ENCODE data around the gene MST1. TPM values are rescaled to one million over a fixed set of nuclear protein-coding genes. Genes with fewer than 3 reads are reported as not detected.

Gene MST1
- total RNA-seq, 1 donor from 2014 or later: 2.7 TPM

DNA sequence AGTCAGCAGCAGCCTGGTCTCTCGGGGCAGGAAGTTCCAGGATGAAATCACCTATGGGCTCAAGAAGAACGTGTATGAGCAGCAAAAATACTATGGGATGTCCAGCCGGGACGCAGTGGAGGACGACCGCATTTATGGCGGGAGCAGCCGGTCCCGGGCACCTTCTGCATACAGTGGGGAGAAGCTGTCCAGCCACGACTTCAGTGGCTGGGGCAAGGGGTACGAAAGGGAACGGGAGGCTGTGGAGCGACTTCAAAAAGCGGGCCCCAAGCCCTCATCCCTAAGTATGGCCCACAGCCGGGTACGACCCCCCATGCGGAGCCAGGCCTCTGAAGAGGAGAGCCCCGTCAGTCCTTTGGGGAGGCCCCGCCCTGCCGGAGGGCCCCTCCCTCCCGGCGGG, 27.3 kb downstream of the MST1 start:
- Mint-ChIP-seq H3K36me3 (no peaks in the 10 kb centered on the region), H3K27ac (no peak overlapping the region), H3K27me3 (ENCODE audit: insufficient read depth, low read depth) (peaks cover 3% of the 10 kb centered on the region), H3K9me3 (no peaks in the 10 kb centered on the region), H3K4me1 (peaks cover 16% of the 10 kb centered on the region), H3K4me3 (no peak overlapping the region)
- Histone ChIP-seq H3K27me3 (no peaks in the 10 kb centered on the region), H3K27ac (no peak overlapping the region), H3K4me3 (no peak overlapping the region), H3K4me1 (peaks cover 4% of the 10 kb centered on the region), H3F3A (ENCODE audit: low read depth) (no peaks in the 10 kb centered on the region), H3K9ac (no peak overlapping the region), H3K36me3 (no peaks in the 10 kb centered on the region), H2AFZ (replicated peaks) (no peak overlapping the region), H3K79me2 (ENCODE audit: low read depth) (no peaks in the 10 kb centered on the region), H3K4me2 (no peak overlapping the region), H4K20me1 (ENCODE audit: low read depth) (no peaks in the 10 kb centered on the region), H3K9me3 (ENCODE audit: low read depth) (no peaks in the 10 kb centered on the region)
- TF ChIP-seq EZH2 (IDR thresholded peaks at IDR 0.05) (no peak), EZH2phosphoT487 (IDR thresholded peaks at IDR 0.05) (no peak)
- TF ChIP-seq, protein P1, sequence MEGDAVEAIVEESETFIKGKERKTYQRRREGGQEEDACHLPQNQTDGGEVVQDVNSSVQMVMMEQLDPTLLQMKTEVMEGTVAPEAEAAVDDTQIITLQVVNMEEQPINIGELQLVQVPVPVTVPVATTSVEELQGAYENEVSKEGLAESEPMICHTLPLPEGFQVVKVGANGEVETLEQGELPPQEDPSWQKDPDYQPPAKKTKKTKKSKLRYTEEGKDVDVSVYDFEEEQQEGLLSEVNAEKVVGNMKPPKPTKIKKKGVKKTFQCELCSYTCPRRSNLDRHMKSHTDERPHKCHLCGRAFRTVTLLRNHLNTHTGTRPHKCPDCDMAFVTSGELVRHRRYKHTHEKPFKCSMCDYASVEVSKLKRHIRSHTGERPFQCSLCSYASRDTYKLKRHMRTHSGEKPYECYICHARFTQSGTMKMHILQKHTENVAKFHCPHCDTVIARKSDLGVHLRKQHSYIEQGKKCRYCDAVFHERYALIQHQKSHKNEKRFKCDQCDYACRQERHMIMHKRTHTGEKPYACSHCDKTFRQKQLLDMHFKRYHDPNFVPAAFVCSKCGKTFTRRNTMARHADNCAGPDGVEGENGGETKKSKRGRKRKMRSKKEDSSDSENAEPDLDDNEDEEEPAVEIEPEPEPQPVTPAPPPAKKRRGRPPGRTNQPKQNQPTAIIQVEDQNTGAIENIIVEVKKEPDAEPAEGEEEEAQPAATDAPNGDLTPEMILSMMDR (IDR thresholded peaks at IDR 0.05): no peak
- no peak for DNase-seq (ENCODE audit: low spot score)

DNA sequence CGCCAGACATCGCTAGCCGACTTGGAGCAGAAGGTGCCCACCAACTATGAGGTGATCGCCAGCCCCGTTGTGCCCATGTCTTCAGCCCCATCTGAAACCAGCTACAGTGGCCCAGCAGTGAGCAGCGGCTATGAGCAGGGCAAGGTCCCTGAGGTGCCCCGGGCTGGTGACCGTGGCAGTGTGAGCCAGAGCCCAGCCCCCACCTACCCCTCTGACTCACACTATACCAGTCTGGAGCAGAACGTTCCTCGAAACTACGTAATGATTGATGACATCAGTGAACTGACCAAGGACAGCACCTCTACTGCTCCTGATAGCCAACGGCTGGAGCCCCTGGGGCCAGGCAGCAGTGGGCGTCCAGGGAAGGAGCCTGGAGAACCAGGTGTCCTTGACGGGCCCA, 28.0 kb downstream of the MST1 start:
- H3F3A ChIP-seq (ENCODE audit: low read depth): no peaks in the 10 kb centered on the region
- H3K79me2 ChIP-seq (ENCODE audit: low read depth): no peaks in the 10 kb centered on the region
- H3K4me2 ChIP-seq: no peak overlapping the region
- H3K4me1 ChIP-seq: peaks cover 4% of the 10 kb centered on the region
- H3K27me3 ChIP-seq: no peaks in the 10 kb centered on the region
- TF ChIP-seq EZH2phosphoT487 (IDR thresholded peaks at IDR 0.05) (no peak), EZH2 (IDR thresholded peaks at IDR 0.05) (no peak)
- TF ChIP-seq, protein P1 (IDR thresholded peaks at IDR 0.05): no peak
- peaks cover 9% of the 10 kb centered on the region for H3K4me1 Mint-ChIP-seq
- no peaks in the 10 kb centered on the region for H4K20me1 ChIP-seq (ENCODE audit: low read depth)
- no peak overlapping the region for H3K4me3 ChIP-seq
- no peaks in the 10 kb centered on the region for H3K36me3 ChIP-seq
- no peak overlapping the region for H3K4me3 Mint-ChIP-seq
- H3K27ac ChIP-seq: no peak overlapping the region
- no peak overlapping the region for H3K9ac ChIP-seq
- DNase-seq (ENCODE audit: low spot score): no peak
- H3K9me3 ChIP-seq (ENCODE audit: low read depth): no peaks in the 10 kb centered on the region
- no peak overlapping the region for H3K27ac Mint-ChIP-seq
- peaks cover 3% of the 10 kb centered on the region for H3K27me3 Mint-ChIP-seq (ENCODE audit: insufficient read depth, low read depth)
- H2AFZ ChIP-seq (replicated peaks): no peak overlapping the region
- no peaks in the 10 kb centered on the region for H3K36me3 Mint-ChIP-seq
- H3K9me3 Mint-ChIP-seq: no peaks in the 10 kb centered on the region

GRCh38 chr3:49659756-49660155, 29.5 kb downstream of the MST1 start:
- no peaks in the 10 kb centered on the region for H3K9me3 ChIP-seq (ENCODE audit: low read depth)
- H3K4me2 ChIP-seq: no peak overlapping the region
- H3K27ac Mint-ChIP-seq: no peak overlapping the region
- H2AFZ ChIP-seq (replicated peaks): no peak overlapping the region
- H3K4me3 Mint-ChIP-seq: no peak overlapping the region
- no peak overlapping the region for H3K4me3 ChIP-seq
- no peaks in the 10 kb centered on the region for H4K20me1 ChIP-seq (ENCODE audit: low read depth)
- peaks cover 1% of the 10 kb centered on the region for H3K4me1 ChIP-seq
- H3K9ac ChIP-seq: no peak overlapping the region
- peaks cover 2% of the 10 kb centered on the region for H3K27me3 Mint-ChIP-seq (ENCODE audit: insufficient read depth, low read depth)
- no peaks in the 10 kb centered on the region for H3K36me3 ChIP-seq
- no peaks in the 10 kb centered on the region for H3K79me2 ChIP-seq (ENCODE audit: low read depth)
- no peak for DNase-seq (ENCODE audit: low spot score)
- H3F3A ChIP-seq (ENCODE audit: low read depth): no peaks in the 10 kb centered on the region
- no peaks in the 10 kb centered on the region for H3K27me3 ChIP-seq
- H3K27ac ChIP-seq: no peak overlapping the region
- H3K9me3 Mint-ChIP-seq: no peaks in the 10 kb centered on the region
- no peak for TF ChIP-seq EZH2phosphoT487 (IDR thresholded peaks at IDR 0.05)
- TF ChIP-seq EZH2 (IDR thresholded peaks at IDR 0.05): no peak
- TF ChIP-seq, protein P1 (IDR thresholded peaks at IDR 0.05): no peak
- no peaks in the 10 kb centered on the region for H3K36me3 Mint-ChIP-seq
- peaks cover 4% of the 10 kb centered on the region for H3K4me1 Mint-ChIP-seq
